NCI-H510A treated with DMSO at 0.1 percent for 48 hours (cell line): Measurements from ENCODE around the gene GHRL.

Source experiments
- DNase-seq: peaks from one replicate; lab custom pipeline; 2025; lab: John Stamatoyannopoulos, UW

GHRL gene

GRCh38 chr3:10327592-10327991 is 34.8 kb upstream of the GHRL start:
- DNase-seq = no peak

- DNase-seq = no peak
Measured at GRCh38 chr3:10322352-10322710, 29.6 kb upstream of the GHRL start.

- DNase-seq = no peak
Measured at GRCh38 chr3:10321630-10322351, 29.0 kb upstream of the GHRL start.

DNA sequence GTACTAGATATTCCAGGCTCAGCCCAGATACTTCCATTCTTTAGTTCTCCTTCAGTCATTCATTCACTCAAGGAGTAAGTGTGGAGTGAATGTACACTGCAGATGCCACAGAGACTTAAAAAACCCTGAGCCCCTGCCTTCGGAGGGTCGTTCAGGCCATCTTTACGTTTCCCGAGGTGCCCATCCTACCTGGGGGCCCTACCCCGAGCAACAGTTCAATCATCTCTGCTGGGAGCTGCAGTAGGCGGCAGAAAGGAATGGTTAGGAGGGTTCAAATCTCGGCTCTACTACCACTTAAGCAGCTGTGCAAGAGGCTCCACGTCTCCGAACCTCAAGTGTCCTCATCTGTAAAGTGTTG is 27.6 kb upstream of the GHRL start:
- DNase-seq = no peak

DNA sequence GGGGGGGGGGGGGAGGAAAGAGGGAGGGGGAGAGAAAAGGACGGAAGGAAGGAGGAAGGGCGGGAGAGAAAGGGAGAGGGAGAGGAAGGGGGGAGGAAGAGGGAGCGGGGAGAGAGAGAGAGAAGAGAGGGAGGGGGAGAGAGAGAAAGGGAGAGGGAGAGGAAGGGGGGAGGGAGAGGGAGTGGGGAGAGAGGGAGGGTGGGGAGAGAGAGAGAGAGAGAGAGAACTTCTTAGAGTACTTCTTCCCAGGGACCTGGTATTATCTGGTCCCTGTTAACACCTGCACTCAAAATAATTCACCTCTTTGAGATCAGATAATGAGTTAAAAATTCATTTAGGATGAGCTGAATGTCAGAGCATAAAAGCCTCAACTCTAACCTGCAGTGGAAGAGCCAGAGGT is 27.1 kb upstream of the GHRL start:
- no peak for DNase-seq

GRCh38 chr3:10319251-10319650 is 26.5 kb upstream of the GHRL start:
- DNase-seq = no peak

DNA sequence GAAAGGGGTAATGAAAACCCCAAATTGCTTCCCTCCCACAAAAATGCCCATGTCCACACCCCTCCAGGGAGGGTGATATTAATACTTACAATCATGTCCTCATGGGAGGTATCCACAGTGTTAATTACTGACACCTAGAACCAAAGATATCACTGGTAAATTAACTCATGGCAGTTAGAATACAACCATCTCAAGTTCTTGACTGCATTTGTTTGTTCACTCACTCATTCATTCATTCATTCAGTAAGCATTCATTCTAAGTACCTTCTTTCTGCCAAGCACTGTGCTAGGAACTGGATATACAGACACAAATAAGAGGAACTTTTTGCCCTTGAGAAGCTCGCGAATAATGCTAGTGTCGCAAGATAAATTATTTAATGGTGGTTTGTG is 25.2 kb upstream of the GHRL start:
- no peak for DNase-seq

GRCh38 chr3:10317311-10317960 is 24.7 kb upstream of the GHRL start:
- no peak for DNase-seq

GRCh38 chr3:10315771-10316344 is 23.1 kb upstream of the GHRL start:
- no peak for DNase-seq

DNA sequence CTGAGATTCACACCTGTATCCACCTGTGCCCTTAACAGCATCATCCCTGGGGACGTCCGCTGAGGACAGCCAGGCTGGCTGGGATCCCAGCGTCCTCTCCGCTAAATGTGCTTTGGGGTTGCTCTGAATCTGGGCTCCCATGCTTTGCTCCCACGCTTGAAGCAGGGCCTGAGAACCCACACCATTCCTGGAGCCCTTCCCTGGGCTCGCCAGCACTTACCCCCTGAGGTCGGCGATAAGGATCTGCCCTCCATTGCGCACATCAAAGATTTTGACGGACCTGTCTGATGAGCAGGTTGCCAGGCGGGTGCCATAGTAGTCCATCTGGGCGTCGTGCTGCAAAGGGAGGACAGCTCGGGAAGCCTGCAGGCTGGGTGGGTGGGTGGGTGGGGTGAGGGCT is 22.4 kb upstream of the GHRL start:
- no peak for DNase-seq

DNA sequence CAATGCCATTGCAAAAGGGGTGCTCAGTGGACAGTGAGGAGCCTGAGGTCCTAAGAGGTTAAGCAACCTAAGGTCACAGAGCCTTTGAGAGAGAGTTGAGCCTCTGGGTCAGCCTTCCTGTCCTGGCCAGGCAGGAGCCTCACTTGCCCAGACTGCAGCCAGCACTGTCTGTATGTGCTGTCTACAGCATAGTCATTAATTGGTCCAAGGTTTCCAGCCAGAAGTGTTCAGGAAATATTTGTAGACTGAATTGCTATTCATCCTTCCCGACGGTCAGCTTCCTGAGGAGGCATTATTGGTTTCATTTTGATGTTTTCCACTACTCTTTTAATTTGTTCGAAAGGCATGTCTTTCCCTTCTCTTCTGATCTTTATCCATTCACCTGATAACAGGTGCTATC is 20.1 kb upstream of the GHRL start:
- DNase-seq = no peak

DNA sequence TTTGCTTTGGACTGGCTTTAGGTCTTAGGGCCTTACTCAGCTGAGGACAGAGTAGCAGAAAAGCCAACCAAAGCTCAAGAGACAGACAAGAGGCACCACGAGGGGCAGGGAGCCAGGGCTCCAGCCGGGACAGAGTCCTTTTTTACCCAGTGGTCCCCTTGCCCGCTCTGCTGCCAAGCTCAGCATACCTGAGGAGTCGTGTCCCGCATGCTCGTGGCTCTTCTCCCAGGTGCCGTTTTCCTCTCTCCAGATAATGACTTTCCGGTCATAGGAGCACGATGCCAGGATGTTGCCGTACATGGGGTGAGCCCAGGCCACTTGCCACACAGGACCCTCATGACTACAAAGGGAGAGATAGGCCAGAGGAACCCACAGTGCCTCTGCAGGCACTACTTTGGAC is 19.6 kb upstream of the GHRL start:
- no peak for DNase-seq

DNA sequence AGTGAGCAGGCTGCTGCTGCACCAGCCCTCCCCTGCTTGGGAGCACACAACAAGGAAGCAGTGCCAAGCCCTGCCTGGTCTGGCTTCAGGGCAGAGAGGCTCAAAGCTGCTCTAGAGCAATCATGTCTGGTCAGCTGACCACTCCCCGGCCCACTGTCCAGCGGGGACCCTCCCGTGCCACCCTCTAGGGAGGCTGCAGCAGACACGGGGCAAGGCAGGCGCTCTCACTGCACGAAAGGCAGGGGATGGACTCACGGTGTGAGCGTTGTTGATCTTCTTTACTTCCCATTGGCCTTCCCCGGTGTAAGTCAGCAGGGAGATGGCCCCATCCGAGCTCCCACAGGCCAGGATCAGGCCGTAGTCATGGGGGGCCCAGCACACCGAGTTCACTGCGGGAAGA is 19.0 kb upstream of the GHRL start:
- no peak for DNase-seq

GRCh38 chr3:10310578-10310977 is 17.8 kb upstream of the GHRL start:
- DNase-seq = no peak

- DNase-seq = no peak
Measured at GRCh38 chr3:10309736-10310135, 17.0 kb upstream of the GHRL start.

- DNase-seq = no peak
Measured at GRCh38 chr3:10308678-10309077, 15.9 kb upstream of the GHRL start.

- no peak for DNase-seq
Measured at GRCh38 chr3:10306156-10306555, 13.4 kb upstream of the GHRL start.

- no peak for DNase-seq
Measured at GRCh38 chr3:10305331-10305902, 12.7 kb upstream of the GHRL start.

- DNase-seq = no peak
Measured at GRCh38 chr3:10304905-10305304, 12.2 kb upstream of the GHRL start.

DNA sequence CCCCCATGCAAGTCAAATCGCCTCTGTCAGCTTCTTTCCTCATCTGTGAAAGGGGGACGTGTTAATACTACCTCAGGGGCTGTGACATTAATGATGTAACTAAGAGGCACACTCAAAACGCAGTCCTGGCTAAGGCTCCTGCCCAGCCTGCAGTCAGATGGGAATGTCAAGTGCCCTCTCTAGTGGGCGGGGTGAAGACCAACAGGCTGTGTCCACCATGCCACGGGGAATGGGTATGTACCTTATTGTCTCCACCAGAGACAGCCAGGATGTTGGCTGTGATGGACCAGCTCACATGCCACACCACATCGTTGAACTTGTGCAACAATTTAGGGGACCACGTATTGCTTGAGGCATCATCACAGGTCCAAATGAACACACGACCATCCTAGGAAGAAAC is 11.0 kb upstream of the GHRL start:
- DNase-seq = no peak

DNA sequence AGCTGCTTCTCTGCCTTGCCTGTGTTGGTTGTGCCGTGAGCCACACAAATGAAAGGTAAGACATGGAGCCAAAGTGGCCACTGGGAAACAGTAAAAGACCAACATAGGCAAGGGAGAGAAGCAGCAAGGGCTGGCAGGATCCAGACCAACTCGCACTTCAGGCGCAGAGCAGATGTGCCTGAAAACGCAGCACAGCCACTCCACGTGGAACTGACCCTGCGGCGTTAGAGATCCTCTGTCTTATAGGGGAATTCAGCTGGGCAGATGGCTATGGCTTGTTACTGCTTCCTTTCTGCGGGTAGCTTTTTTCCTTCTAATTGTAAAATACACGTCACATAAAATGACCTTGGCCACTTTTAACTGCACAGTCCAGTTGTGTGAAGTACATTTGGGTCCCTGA is 10.4 kb upstream of the GHRL start:
- no peak for DNase-seq

- DNase-seq = no peak
Measured at GRCh38 chr3:10300087-10300486, 7.3 kb upstream of the GHRL start.

GRCh38 chr3:10299679-10300078 is 6.9 kb upstream of the GHRL start:
- DNase-seq = no peak

DNA sequence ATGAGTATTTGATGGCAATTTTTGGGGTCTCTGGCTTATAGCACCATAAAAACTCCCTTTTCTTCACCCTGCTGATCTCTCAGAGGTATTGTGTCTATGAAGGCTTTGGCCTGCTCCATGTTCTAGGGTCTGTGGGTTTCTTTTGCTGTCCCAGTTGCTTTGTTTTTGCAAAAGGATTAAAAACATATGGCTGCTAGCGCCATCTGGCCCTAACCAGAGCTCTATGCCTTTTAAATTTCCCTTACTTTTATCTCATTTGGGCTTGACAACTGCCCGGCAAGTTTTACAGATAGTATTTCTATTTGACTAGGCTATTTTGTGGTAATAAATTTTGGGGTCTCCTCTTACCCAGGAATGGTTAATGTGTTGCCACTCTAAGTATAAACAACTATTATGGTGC is 6.4 kb upstream of the GHRL start:
- DNase-seq = no peak
